GM19099 (cell line): ENCODE measurements around the gene TBK1.
A peak's percentile ranks its signal among the peaks of the same experiment; 100 is the strongest.

Experiments
- POLR2A ChIP-seq: IDR thresholded peaks from 3 replicates; pipeline ENCODE4 v1.6.1; 2011; ENCODE audit warnings: low read depth; ENCODE audit not compliant: insufficient read length; ENCODE audit errors: extremely low read depth

TBK1 gene

GRCh38 chr12:64451687-64452558 lies at the start of gene TBK1:
Gene TBK1 (plus strand): TSS chr12:64452120. CDS start chr12:64455871, 3,751 bp downstream.
- peak; percentile 91 for TF ChIP-seq POLR2A

GRCh38 chr12:64402181-64402580 lies 49.7 kb upstream of the TBK1 start:
- TF ChIP-seq POLR2A, result no peak

GRCh38 chr12:64403707-64404469 lies 48.0 kb upstream of the TBK1 start, which contains the start of gene XPOT:
Gene XPOT (plus strand): TSS chr12:64404392. CDS start chr12:64410036, 5,644 bp downstream.
- TF ChIP-seq POLR2A, result peak; percentile 97

- no peak for TF ChIP-seq POLR2A
Measured at GRCh38 chr12:64404470-64405256, 47.3 kb upstream of the TBK1 start.

- TF ChIP-seq POLR2A, result no peak
Measured at GRCh38 chr12:64407342-64408223, 44.3 kb upstream of the TBK1 start.

GRCh38 chr12:64411427-64411826 lies 40.5 kb upstream of the TBK1 start:
- no peak for TF ChIP-seq POLR2A

- TF ChIP-seq POLR2A, result no peak
Measured at GRCh38 chr12:64412459-64412858, 39.5 kb upstream of the TBK1 start.

GRCh38 chr12:64413884-64414283 lies 38.0 kb upstream of the TBK1 start:
- no peak for TF ChIP-seq POLR2A

- TF ChIP-seq POLR2A, result no peak
Measured at GRCh38 chr12:64418209-64418608, 33.7 kb upstream of the TBK1 start.

GRCh38 chr12:64419696-64420095 lies 32.2 kb upstream of the TBK1 start:
- no peak for TF ChIP-seq POLR2A

GRCh38 chr12:64427988-64428387 lies 23.9 kb upstream of the TBK1 start:
- no peak for TF ChIP-seq POLR2A

GRCh38 chr12:64428956-64429355 lies 23.0 kb upstream of the TBK1 start:
- no peak for TF ChIP-seq POLR2A

- no peak for TF ChIP-seq POLR2A
Measured at GRCh38 chr12:64430886-64431285, 21.0 kb upstream of the TBK1 start.

- no peak for TF ChIP-seq POLR2A
Measured at GRCh38 chr12:64431791-64432190, 20.1 kb upstream of the TBK1 start.
